PC-3 (cell line): ENCODE data around the gene VNN1. TPM values are rescaled to one million over a fixed set of nuclear protein-coding genes. Genes with fewer than 3 reads are reported as not detected.

Experiments
- ATAC-seq: fragments of 200-7000 bp; cut with Tn5 transposase; 2 replicates; pipeline ENCODE4 v1.9.1; 2020; ENCODE audit warnings: mild to moderate bottlenecking, moderate library complexity
- BruUV-seq: library from RNA; stranded (reverse); fragments of 400-500 nt; replicated peaks from 2 replicates; lab custom pipeline; 2021; lab: Mats Ljungman, UMichigan
- CTCF ChIA-PET: fragments of 300-600 bp; sonication (Branson Sonifier 250); formaldehyde crosslinking; loops from one replicate; lab custom pipeline; 2022; ENCODE audit warnings: antibody characterized with exemption; lab: Charles Lee
- POLR2A ChIA-PET: fragments of 300-600 bp; sonication (Branson Sonifier 250); formaldehyde crosslinking; loops from one replicate; lab custom pipeline; 2022; ENCODE audit warnings: antibody characterized with exemption; ENCODE audit not compliant: unreplicated experiment; lab: Charles Lee
- DNase-seq: peaks from one replicate; pipeline ENCODE4 v3.0.0-alpha.2; 2015
- H2AFZ ChIP-seq: fragments of 300-600 bp; sonication (generic); 2 replicates; pipeline ENCODE4 v1.6.0; 2016; ENCODE audit warnings: antibody characterized with exemption, low read length
- H3F3A ChIP-seq: fragments of 300-600 bp; sonication (generic); one replicate; pipeline ENCODE4 v1.6.0; 2017; ENCODE audit warnings: antibody characterized with exemption, low read length, control low read depth, mild to moderate bottlenecking; ENCODE audit not compliant: unreplicated experiment
- H3K27ac ChIP-seq: fragments of 300-600 bp; sonication (generic); 2 replicates; pipeline ENCODE4 v1.5.1; 2016; ENCODE audit warnings: mild to moderate bottlenecking, low read length
- H3K27me3 ChIP-seq: fragments of 300-600 bp; sonication (generic); 2 replicates; pipeline ENCODE4 v1.6.1; 2016; ENCODE audit warnings: low read length, mixed read lengths
- H3K36me3 ChIP-seq: fragments of 300-600 bp; sonication (generic); 2 replicates; pipeline ENCODE4 v1.6.1; 2016; ENCODE audit warnings: low read depth, mixed run types, low read length, mixed read lengths
- H3K4me1 ChIP-seq: fragments of 300-600 bp; sonication (generic); 2 replicates; pipeline ENCODE4 v1.5.1; 2016; ENCODE audit warnings: low read length; ENCODE audit not compliant: insufficient read depth
- H3K4me2 ChIP-seq: fragments of 300-600 bp; sonication (generic); 2 replicates; pipeline ENCODE4 v1.6.0; 2016; ENCODE audit warnings: low read length
- H3K4me3 ChIP-seq: fragments of 300-600 bp; sonication (generic); 2 replicates; pipeline ENCODE4 v1.5.1; 2016; ENCODE audit warnings: mild to moderate bottlenecking, low read length, mixed read lengths
- H3K79me2 ChIP-seq: fragments of 300-600 bp; sonication (generic); 2 replicates; pipeline ENCODE4 v1.6.1; 2017; ENCODE audit warnings: low read length, mixed read lengths
- H3K9ac ChIP-seq: fragments of 300-600 bp; sonication (generic); 2 replicates; pipeline ENCODE4 v1.6.0; 2016; ENCODE audit warnings: mild to moderate bottlenecking, low read length
- H3K9me2 ChIP-seq: fragments of 300-600 bp; sonication (generic); replicated peaks from 2 replicates; pipeline ENCODE4 v1.6.1; 2016; ENCODE audit warnings: mixed run types, low read length, mixed read lengths
- H3K9me3 ChIP-seq: fragments of 300-600 bp; sonication (generic); 2 replicates; pipeline ENCODE4 v1.6.1; 2016; ENCODE audit warnings: low read length, mixed read lengths
- H4K20me1 ChIP-seq: fragments of 300-600 bp; sonication (generic); 2 replicates; pipeline ENCODE4 v1.6.1; 2016; ENCODE audit warnings: low read length, mixed read lengths
- CTCF ChIP-seq: fragments of 300-600 bp; sonication (generic); conservative IDR thresholded peaks from 2 replicates; pipeline ENCODE4 v1.5.1; 2017; ENCODE audit warnings: antibody characterized with exemption, low read depth, mild to moderate bottlenecking, low read length
- EZH2 ChIP-seq: fragments of 300-600 bp; sonication (generic); IDR thresholded peaks from one replicate; pipeline ENCODE4 v1.6.1; 2017; ENCODE audit warnings: antibody characterized with exemption, mild to moderate bottlenecking, low read length; ENCODE audit not compliant: unreplicated experiment
- EZH2phosphoT487 ChIP-seq: fragments of 300-600 bp; sonication (generic); IDR thresholded peaks from 2 replicates; pipeline ENCODE4 v1.6.1; 2018; ENCODE audit warnings: mild to moderate bottlenecking, antibody characterized with exemption, low read length, borderline replicate concordance
- intact Hi-C: fragments of 100-400 bp; cut with micrococcal nuclease; formaldehyde crosslinking; loops from 2 replicates; pipeline ENCODE4 v1.9.0; 2023
- total RNA-seq: library from RNA; depleted of rRNA; stranded (reverse); fragments of >200 nt; gene quantifications from 2 replicates; pipeline ENCODE4 v1.2.3, GENCODE V29; 2014

VNN1 gene
- total RNA-seq, 1 experiment from 2014 or later, result 0.04 TPM

GRCh38 chr6:132703936-132704335 is 9.9 kb downstream of the VNN1 start:
- no peak overlapping the region for H3K9ac ChIP-seq
- ChIA-PET CTCF (no interaction called here), POLR2A (no interaction called here)
- H3K4me2 ChIP-seq, result no peak overlapping the region
- TF ChIP-seq CTCF (no peak), EZH2 (no peak), EZH2phosphoT487 (no peak)
- no TSS peak for BruUV-seq
- no peak overlapping the region for H3K27ac ChIP-seq
- H3K36me3 ChIP-seq, result no peaks in the 10 kb centered on the region
- H3K79me2 ChIP-seq, result no peaks in the 10 kb centered on the region
- H3K9me3 ChIP-seq, result no peaks in the 10 kb centered on the region
- no peaks in the 10 kb centered on the region for H3K4me1 ChIP-seq
- H3K27me3 ChIP-seq, result no peaks in the 10 kb centered on the region
- intact Hi-C loops, result no loop called here
- H3F3A ChIP-seq, result no peaks in the 10 kb centered on the region
- ATAC-seq, result no peak
- H2AFZ ChIP-seq, result no peak overlapping the region
- no peak overlapping the region for H3K4me3 ChIP-seq
- H4K20me1 ChIP-seq, result no peaks in the 10 kb centered on the region
- no peak for DNase-seq
- H3K9me2 ChIP-seq, result no peaks in the 10 kb centered on the region

- BruUV-seq, result no TSS peak
- POLR2A ChIA-PET, result no interaction called here
- Histone ChIP-seq H2AFZ (no peak overlapping the region), H3K27ac (no peak overlapping the region), H3K4me3 (no peak overlapping the region), H3K9ac (no peak overlapping the region), H3K79me2 (no peaks in the 10 kb centered on the region), H3K27me3 (no peaks in the 10 kb centered on the region), H3K4me1 (peaks cover 1% of the 10 kb centered on the region; the same call in 1 of the 2 replicates), H3K36me3 (no peaks in the 10 kb centered on the region), H4K20me1 (no peaks in the 10 kb centered on the region), H3K4me2 (no peak overlapping the region), H3K9me3 (no peaks in the 10 kb centered on the region), H3K9me2 (no peaks in the 10 kb centered on the region), H3F3A (no peaks in the 10 kb centered on the region)
- TF ChIP-seq CTCF (no peak), EZH2 (no peak), EZH2phosphoT487 (no peak)
- ATAC-seq (no peak), DNase-seq (no peak)
- intact Hi-C loops, result no loop called here
- CTCF ChIA-PET, result no interaction called here
Measured at GRCh38 chr6:132698608-132699007, 15.2 kb downstream of the VNN1 start.

- H4K20me1 ChIP-seq, result no peaks in the 10 kb centered on the region
- no peaks in the 10 kb centered on the region for H3K9me2 ChIP-seq
- CTCF ChIA-PET, result no interaction called here
- H3K4me2 ChIP-seq, result no peak overlapping the region
- H3K27ac ChIP-seq, result no peak overlapping the region
- peaks cover 9% of the 10 kb centered on the region; the same call in 1 of the 2 replicates for H3K4me1 ChIP-seq
- no TSS peak for BruUV-seq
- POLR2A ChIA-PET, result no interaction called here
- no peak overlapping the region for H2AFZ ChIP-seq
- H3K9ac ChIP-seq, result no peak overlapping the region
- no peaks in the 10 kb centered on the region for H3K9me3 ChIP-seq
- no peaks in the 10 kb centered on the region for H3F3A ChIP-seq
- H3K79me2 ChIP-seq, result no peaks in the 10 kb centered on the region
- ATAC-seq, result no peak
- TF ChIP-seq EZH2phosphoT487 (no peak), CTCF (no peak), EZH2 (no peak)
- H3K4me3 ChIP-seq, result no peak overlapping the region
- intact Hi-C loops, result no loop called here
- no peaks in the 10 kb centered on the region for H3K36me3 ChIP-seq
- no peak for DNase-seq
- H3K27me3 ChIP-seq, result no peaks in the 10 kb centered on the region
Measured at GRCh38 chr6:132695773-132696172, 18.1 kb downstream of the VNN1 start.
